IMR-90 (cell line): ENCODE results near the gene EEF2K. TPM values are rescaled to one million over a fixed set of nuclear protein-coding genes. Genes with fewer than 3 reads are reported as not detected.

Experiments
- ATAC-seq: fragments of 200-7000 bp; cut with Tn5 transposase; 2 replicates; pipeline ENCODE4 v1.9.1; 2020; ENCODE audit warnings: low read depth, mild to moderate bottlenecking, moderate library complexity
- BruUV-seq: library from RNA; stranded (reverse); fragments of 400-500 nt; replicated peaks from 2 replicates; lab custom pipeline; 2021; lab: Mats Ljungman, UMichigan
- CTCF ChIA-PET: fragments of 300-600 bp; formaldehyde crosslinking; extraction: SDS; loops from one replicate; lab custom pipeline; 2021; ENCODE audit warnings: antibody characterized with exemption; lab: Yijun Ruan, JAX
- POLR2A ChIA-PET: fragments of 300-600 bp; sonication (Branson Sonifier 250); formaldehyde crosslinking; loops from one replicate; lab custom pipeline; 2022; ENCODE audit warnings: antibody characterized with exemption; ENCODE audit not compliant: unreplicated experiment; lab: Charles Lee
- DNase-seq: peaks from one replicate; pipeline ENCODE4 v3.0.0; 2013
- H2AFZ ChIP-seq: replicated peaks from 2 replicates; pipeline ENCODE3; 2013; ENCODE audit warnings: low read length, mild to moderate bottlenecking; ENCODE audit not compliant: poor library complexity
- H2AK5ac ChIP-seq: 2 replicates; pipeline ENCODE4 v1.6.1; 2013; ENCODE audit warnings: low read depth, low read length, inconsistent platforms
- H2AK9ac ChIP-seq: replicated peaks from 2 replicates; pipeline ENCODE3; 2013; ENCODE audit warnings: mild to moderate bottlenecking, low read depth, low read length, moderate library complexity; ENCODE audit not compliant: poor library complexity
- H2BK120ac ChIP-seq: 2 replicates; pipeline ENCODE4 v1.6.1; 2013; ENCODE audit warnings: low read depth, low read length, inconsistent platforms
- H2BK15ac ChIP-seq: 3 replicates; pipeline ENCODE4 v1.6.1; 2013; ENCODE audit warnings: low read depth, low read length, inconsistent platforms
- H2BK20ac ChIP-seq: 2 replicates; pipeline ENCODE4 v1.6.1; 2013; ENCODE audit warnings: low read depth, mild to moderate bottlenecking, inconsistent platforms, low read length, moderate library complexity
- H2BK5ac ChIP-seq: 2 replicates; pipeline ENCODE4 v1.6.1; 2013; ENCODE audit warnings: mild to moderate bottlenecking, low read depth, low read length, inconsistent platforms; ENCODE audit not compliant: poor library complexity, severe bottlenecking
- H3K14ac ChIP-seq: replicated peaks from 2 replicates; pipeline ENCODE4 v1.6.1; 2013; ENCODE audit warnings: low read depth, low read length, inconsistent platforms
- H3K18ac ChIP-seq: 2 replicates; pipeline ENCODE4 v1.6.1; 2013; ENCODE audit warnings: low read depth, low read length, control low read depth
- H3K23ac ChIP-seq: 2 replicates; pipeline ENCODE4 v1.6.1; 2013; ENCODE audit warnings: low read depth, low read length, inconsistent platforms
- H3K27ac ChIP-seq: 2 replicates; pipeline ENCODE4 v1.5.1; 2013; ENCODE audit warnings: mild to moderate bottlenecking, control low read depth, low read length; ENCODE audit not compliant: insufficient read depth
- H3K27me3 ChIP-seq: 2 replicates; pipeline ENCODE4 v1.6.1; 2013; ENCODE audit warnings: low read length; ENCODE audit not compliant: control insufficient read depth, insufficient read depth
- H3K36me3 ChIP-seq: 2 replicates; pipeline ENCODE4 v1.6.1; 2013; ENCODE audit warnings: low read length, mixed read lengths; ENCODE audit not compliant: control insufficient read depth, insufficient read depth
- H3K4ac ChIP-seq: 2 replicates; pipeline ENCODE4 v1.6.1; 2013; ENCODE audit warnings: low read depth, low read length, inconsistent platforms
- H3K4me1 ChIP-seq: 2 replicates; pipeline ENCODE4 v1.6.1; 2013; ENCODE audit warnings: low read length, mixed read lengths; ENCODE audit not compliant: control insufficient read depth, insufficient read depth
- H3K4me2 ChIP-seq: 2 replicates; pipeline ENCODE4 v1.6.1; 2013; ENCODE audit warnings: low read depth, mild to moderate bottlenecking, control low read depth, low read length, moderate library complexity
- H3K4me3 ChIP-seq: 2 replicates; pipeline ENCODE4 v1.5.1; 2013; ENCODE audit warnings: low read depth, mild to moderate bottlenecking, control low read depth, low read length, moderate library complexity; ENCODE audit not compliant: insufficient read depth
- H3K56ac ChIP-seq: 2 replicates; pipeline ENCODE4 v1.6.1; 2013; ENCODE audit warnings: low read length, inconsistent platforms; ENCODE audit not compliant: insufficient read depth; ENCODE audit errors: extremely low read depth
- H3K79me1 ChIP-seq, 2 experiments: 2 replicates each; pipeline ENCODE4 v1.6.1; 2013; ENCODE audit warnings: low read length in 2 of 2, inconsistent platforms in 1 of 2, low read depth in 1 of 2
- H3K9ac ChIP-seq: 2 replicates; pipeline ENCODE4 v1.6.1; 2013; ENCODE audit warnings: low read depth, low read length, control low read depth
- H3K9me1 ChIP-seq: 2 replicates; pipeline ENCODE4 v1.6.1; 2013; ENCODE audit warnings: low read length, inconsistent platforms; ENCODE audit not compliant: insufficient read depth
- H3K9me3 ChIP-seq: 2 replicates; pipeline ENCODE4 v1.6.1; 2013; ENCODE audit warnings: low read length; ENCODE audit not compliant: control insufficient read depth, insufficient read depth
- H4K20me1 ChIP-seq: 2 replicates; pipeline ENCODE4 v1.6.1; 2013; ENCODE audit warnings: low read length, inconsistent platforms; ENCODE audit not compliant: insufficient read depth
- H4K5ac ChIP-seq: 2 replicates; pipeline ENCODE4 v1.6.1; 2013; ENCODE audit warnings: mild to moderate bottlenecking, low read depth, low read length, control low read depth
- H4K8ac ChIP-seq, 2 experiments: 2 replicates each; pipeline ENCODE4 v1.6.1; 2013; ENCODE audit warnings: low read depth in 2 of 2, low read length in 2 of 2, control low read depth in 1 of 2, inconsistent platforms in 1 of 2
- H4K91ac ChIP-seq: 2 replicates; pipeline ENCODE4 v1.6.1; 2013; ENCODE audit warnings: low read depth, low read length, inconsistent platforms; ENCODE audit not compliant: insufficient read depth
- CEBPB ChIP-seq: IDR thresholded peaks from 2 replicates; pipeline ENCODE4 v1.6.1; 2012; ENCODE audit warnings: low read depth, low read length, improper control_type of control experiment
- CHD1 ChIP-seq: IDR thresholded peaks from 2 replicates; pipeline ENCODE4 v1.6.1; 2012; ENCODE audit warnings: low read depth, low read length, improper control_type of control experiment
- CTCF ChIP-seq: conservative IDR thresholded peaks from 2 replicates; pipeline ENCODE4 v1.5.1; 2012; ENCODE audit warnings: mild to moderate bottlenecking, low read depth, low read length, improper control_type of control experiment
- MAZ ChIP-seq: IDR thresholded peaks from 2 replicates; pipeline ENCODE4 v1.6.1; 2012; ENCODE audit warnings: low read depth, mild to moderate bottlenecking, low read length, improper control_type of control experiment, moderate library complexity, borderline replicate concordance
- MXI1 ChIP-seq: IDR thresholded peaks from 2 replicates; pipeline ENCODE4 v1.6.1; 2012; ENCODE audit warnings: low read depth, mild to moderate bottlenecking, low read length, moderate library complexity, borderline replicate concordance
- NFE2L2 ChIP-seq: fragments of 150-350 bp; IDR thresholded peaks from 2 replicates; pipeline ENCODE4 v1.6.1; 2016; ENCODE audit warnings: low read depth, mild to moderate bottlenecking, low read length
- POLR2A ChIP-seq: IDR thresholded peaks from 2 replicates; pipeline ENCODE4 v1.6.1; 2012; ENCODE audit warnings: mild to moderate bottlenecking, low read depth, low read length
- RAD21 ChIP-seq: IDR thresholded peaks from 2 replicates; pipeline ENCODE4 v1.6.1; 2012; ENCODE audit warnings: low read length, improper control_type of control experiment
- RCOR1 ChIP-seq: IDR thresholded peaks from 2 replicates; pipeline ENCODE4 v1.6.1; 2012; ENCODE audit warnings: mild to moderate bottlenecking, low read length, improper control_type of control experiment; ENCODE audit not compliant: insufficient replicate concordance
- RFX5 ChIP-seq: IDR thresholded peaks from 2 replicates; pipeline ENCODE4 v1.8.0; 2012; ENCODE audit warnings: low read depth, mild to moderate bottlenecking, low read length, moderate library complexity
- SMC3 ChIP-seq: fragments of 150-350 bp; IDR thresholded peaks from 2 replicates; pipeline ENCODE4 v1.6.1; 2016; ENCODE audit warnings: low read depth, mild to moderate bottlenecking, antibody characterized with exemption, low read length, moderate library complexity
- WGBS, 2 experiments: methylation state at CpG; one replicate each; pipeline versions ENCODE4 v1.1.5 to v1.1.7; 2013; ENCODE audit warnings: missing lambda C conversion rate in 2 of 2; ENCODE audit not compliant: insufficient read length in 1 of 2; ENCODE audit errors: extremely low coverage in 2 of 2; 5-methylcytosine and 5-hydroxymethylcytosine counted together
- dilution Hi-C: fragments of 300-500 bp; cut with HindIII; formaldehyde crosslinking; loops from one replicate; pipeline ENCODE4 v1.14.3; 2018; ENCODE audit warnings: low sequenced_read_pairs; ENCODE audit not compliant: unreplicated experiment
- in situ Hi-C: fragments of 300-500 bp; cut with MboI; formaldehyde crosslinking; loops from 3 replicates; pipeline ENCODE4 v1.14.3; 2019; ENCODE audit warnings: low sequenced_read_pairs, inconsistent platforms, mixed read lengths
- intact Hi-C: fragments of 100-400 bp; cut with micrococcal nuclease; formaldehyde crosslinking; loops from 2 replicates; pipeline ENCODE4 v1.10.0; 2022
- polyA plus RNA-seq, 3 experiments: library from polyadenylated mRNA; depleted of rRNA; stranded (reverse); fragments of >200 nt; gene quantifications; 2 replicates each; pipeline ENCODE4 v1.2.3, GENCODE V29; 2012; ENCODE audit warnings: low replicate concordance in 1 of 3
- total RNA-seq: library from RNA; depleted of rRNA; stranded (reverse); fragments of >200 nt; gene quantifications from 2 replicates; pipeline ENCODE4 v1.2.3, GENCODE V29; 2012
- TF ChIP-seq, protein P1 (sequence below): fragments of 150-350 bp; IDR thresholded peaks from 2 replicates; pipeline ENCODE4 v1.6.1; 2017; ENCODE audit warnings: mild to moderate bottlenecking, antibody characterized with exemption, low read length, low read depth

The EEF2K gene
- total and polyA plus RNA-seq, 2 of the 4 experiments (the other 2 are of a cell fraction), result 9.7 to 16.5 TPM

GRCh38 chr16:22300427-22301071, 94.5 kb downstream of the EEF2K start:
- in situ Hi-C loops (no loop called here), intact Hi-C loops (no loop called here), dilution Hi-C loops (no loop called here)
- 66% methylated on average over 7 of the region's 8 CpGs; no CpG with 5 or more reads in 1 of the 2 experiments for WGBS, 2 experiments
- Histone ChIP-seq H4K20me1 (peaks cover 56% of the 10 kb centered on the region), H3K9me3 (no peaks in the 10 kb centered on the region), H2AFZ (peak overlapping the region; percentile 8), H3K9me1 (peaks cover 2% of the 10 kb centered on the region; the same call in 1 of the 2 replicates), H3K4me1 (peaks cover 2% of the 10 kb centered on the region; the same call in 1 of the 2 replicates), H4K91ac (no peak overlapping the region), H3K14ac (no peak overlapping the region), H4K8ac (no peak overlapping the region), H3K27me3 (no peaks in the 10 kb centered on the region), H3K56ac (no peak overlapping the region), H2AK5ac (no peak overlapping the region), H3K79me1 (peaks cover 13 to 69% of the 10 kb centered on the region in 2 experiments), H2AK9ac (no peak overlapping the region), H3K27ac (no peak overlapping the region), H3K4ac (no peak overlapping the region), H2BK15ac (no peak overlapping the region), H2BK120ac (no peak overlapping the region), H3K9ac (no peak overlapping the region), H3K4me2 (no peak overlapping the region), H4K5ac (no peak overlapping the region), H3K18ac (no peak overlapping the region), H2BK20ac (no peak overlapping the region), H3K23ac (no peak overlapping the region), H3K4me3 (no peak overlapping the region), H2BK5ac (no peak overlapping the region), H3K36me3 (peaks cover 13% of the 10 kb centered on the region)
- DNase-seq (peak; percentile 62), ATAC-seq (peak; percentile 15)
- TF ChIP-seq MAZ (no peak), RAD21 (peak; percentile 46), RCOR1 (no peak), CTCF (peak; percentile 67), SMC3 (peak; percentile 48), RFX5 (no peak), POLR2A (no peak), CHD1 (no peak), CEBPB (no peak), MXI1 (peak; percentile 27; the same call in 1 of the 2 replicates), NFE2L2 (no peak)
- TF ChIP-seq, protein P1, sequence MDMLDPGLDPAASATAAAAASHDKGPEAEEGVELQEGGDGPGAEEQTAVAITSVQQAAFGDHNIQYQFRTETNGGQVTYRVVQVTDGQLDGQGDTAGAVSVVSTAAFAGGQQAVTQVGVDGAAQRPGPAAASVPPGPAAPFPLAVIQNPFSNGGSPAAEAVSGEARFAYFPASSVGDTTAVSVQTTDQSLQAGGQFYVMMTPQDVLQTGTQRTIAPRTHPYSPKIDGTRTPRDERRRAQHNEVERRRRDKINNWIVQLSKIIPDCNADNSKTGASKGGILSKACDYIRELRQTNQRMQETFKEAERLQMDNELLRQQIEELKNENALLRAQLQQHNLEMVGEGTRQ, result no peak
- ChIA-PET CTCF (interaction anchor here (0.6 to 2.5 kb wide), 16 partner anchors 9 to 302 kb away, joined by 3 to 8 read pairs (median 5); partner anchors contain the start of gene EEF2K), POLR2A (no interaction called here)
- no TSS peak for BruUV-seq
